DOHH2 (cell line): ENCODE results near the gene THOC1.

Experiments used
- EZH2phosphoT487 ChIP-seq: fragments of 200-600 bp; sonication (generic); IDR thresholded peaks from 2 replicates; pipeline ENCODE4 v1.6.1; 2017; ENCODE audit warnings: borderline replicate concordance, mild to moderate bottlenecking, antibody characterized with exemption, low read length, moderate library complexity, mixed read lengths
- TF ChIP-seq, protein P1 (sequence below): fragments of 200-600 bp; sonication (generic); IDR thresholded peaks from one replicate; pipeline ENCODE4 v1.5.1; 2014; ENCODE audit warnings: antibody characterized with exemption, mild to moderate bottlenecking, low read depth, low read length; ENCODE audit not compliant: poor library complexity, severe bottlenecking

DNA sequence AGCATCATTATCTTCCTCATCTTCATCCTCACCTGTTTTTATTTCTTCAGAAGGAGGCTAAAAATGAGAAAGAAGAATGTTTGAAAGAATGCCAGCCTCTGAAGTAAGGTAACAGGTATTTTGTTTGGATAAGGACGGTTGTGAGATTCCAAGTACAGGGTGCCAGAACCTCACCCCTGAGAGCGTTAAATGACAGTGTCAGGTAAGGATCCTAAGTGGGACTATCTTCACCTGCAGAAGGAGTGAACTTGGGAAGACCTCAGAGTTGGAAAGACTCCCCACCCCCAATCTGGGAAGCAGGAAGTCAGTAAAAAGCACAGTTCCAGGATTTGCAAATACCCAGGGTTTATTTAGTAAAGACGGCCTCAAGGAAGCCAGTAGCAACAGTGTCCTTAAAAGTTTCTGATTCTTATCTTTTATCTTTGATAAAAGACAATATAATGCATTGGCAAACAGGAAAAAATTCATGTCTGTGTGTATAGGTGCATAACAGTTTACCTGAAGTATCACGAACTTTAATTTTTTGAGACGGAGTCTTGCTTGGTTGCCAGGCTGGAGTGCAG, 52.3 kb downstream of the THOC1 start:
- TF ChIP-seq, protein P1, sequence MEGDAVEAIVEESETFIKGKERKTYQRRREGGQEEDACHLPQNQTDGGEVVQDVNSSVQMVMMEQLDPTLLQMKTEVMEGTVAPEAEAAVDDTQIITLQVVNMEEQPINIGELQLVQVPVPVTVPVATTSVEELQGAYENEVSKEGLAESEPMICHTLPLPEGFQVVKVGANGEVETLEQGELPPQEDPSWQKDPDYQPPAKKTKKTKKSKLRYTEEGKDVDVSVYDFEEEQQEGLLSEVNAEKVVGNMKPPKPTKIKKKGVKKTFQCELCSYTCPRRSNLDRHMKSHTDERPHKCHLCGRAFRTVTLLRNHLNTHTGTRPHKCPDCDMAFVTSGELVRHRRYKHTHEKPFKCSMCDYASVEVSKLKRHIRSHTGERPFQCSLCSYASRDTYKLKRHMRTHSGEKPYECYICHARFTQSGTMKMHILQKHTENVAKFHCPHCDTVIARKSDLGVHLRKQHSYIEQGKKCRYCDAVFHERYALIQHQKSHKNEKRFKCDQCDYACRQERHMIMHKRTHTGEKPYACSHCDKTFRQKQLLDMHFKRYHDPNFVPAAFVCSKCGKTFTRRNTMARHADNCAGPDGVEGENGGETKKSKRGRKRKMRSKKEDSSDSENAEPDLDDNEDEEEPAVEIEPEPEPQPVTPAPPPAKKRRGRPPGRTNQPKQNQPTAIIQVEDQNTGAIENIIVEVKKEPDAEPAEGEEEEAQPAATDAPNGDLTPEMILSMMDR, result no peak
- TF ChIP-seq EZH2phosphoT487, result no peak
